IMR-90 (cell line): Measurements from ENCODE around the gene OR10AD1. TPM values are rescaled to one million over a fixed set of nuclear protein-coding genes. Genes with fewer than 3 reads are reported as not detected.

ENCODE experiments used
- ATAC-seq: fragments of 200-7000 bp; cut with Tn5 transposase; 2 replicates; pipeline ENCODE4 v1.9.1; 2020; ENCODE audit warnings: low read depth, mild to moderate bottlenecking, moderate library complexity
- BruUV-seq: library from RNA; stranded (reverse); fragments of 400-500 nt; replicated peaks from 2 replicates; lab custom pipeline; 2021; lab: Mats Ljungman, UMichigan
- CTCF ChIA-PET: fragments of 300-600 bp; formaldehyde crosslinking; extraction: SDS; loops from one replicate; lab custom pipeline; 2021; ENCODE audit warnings: antibody characterized with exemption; lab: Yijun Ruan, JAX
- POLR2A ChIA-PET: fragments of 300-600 bp; sonication (Branson Sonifier 250); formaldehyde crosslinking; loops from one replicate; lab custom pipeline; 2022; ENCODE audit warnings: antibody characterized with exemption; ENCODE audit not compliant: unreplicated experiment; lab: Charles Lee
- DNase-seq: peaks from one replicate; pipeline ENCODE4 v3.0.0; 2013
- H2AFZ ChIP-seq: replicated peaks from 2 replicates; pipeline ENCODE3; 2013; ENCODE audit warnings: low read length, mild to moderate bottlenecking; ENCODE audit not compliant: poor library complexity
- H2AK5ac ChIP-seq: 2 replicates; pipeline ENCODE4 v1.6.1; 2013; ENCODE audit warnings: low read depth, low read length, inconsistent platforms
- H2AK9ac ChIP-seq: replicated peaks from 2 replicates; pipeline ENCODE3; 2013; ENCODE audit warnings: mild to moderate bottlenecking, low read depth, low read length, moderate library complexity; ENCODE audit not compliant: poor library complexity
- H2BK120ac ChIP-seq: 2 replicates; pipeline ENCODE4 v1.6.1; 2013; ENCODE audit warnings: low read depth, low read length, inconsistent platforms
- H2BK15ac ChIP-seq: 3 replicates; pipeline ENCODE4 v1.6.1; 2013; ENCODE audit warnings: low read depth, low read length, inconsistent platforms
- H2BK20ac ChIP-seq: 2 replicates; pipeline ENCODE4 v1.6.1; 2013; ENCODE audit warnings: low read depth, mild to moderate bottlenecking, inconsistent platforms, low read length, moderate library complexity
- H2BK5ac ChIP-seq: 2 replicates; pipeline ENCODE4 v1.6.1; 2013; ENCODE audit warnings: mild to moderate bottlenecking, low read depth, low read length, inconsistent platforms; ENCODE audit not compliant: poor library complexity, severe bottlenecking
- H3K14ac ChIP-seq: replicated peaks from 2 replicates; pipeline ENCODE4 v1.6.1; 2013; ENCODE audit warnings: low read depth, low read length, inconsistent platforms
- H3K18ac ChIP-seq: 2 replicates; pipeline ENCODE4 v1.6.1; 2013; ENCODE audit warnings: low read depth, low read length, control low read depth
- H3K23ac ChIP-seq: 2 replicates; pipeline ENCODE4 v1.6.1; 2013; ENCODE audit warnings: low read depth, low read length, inconsistent platforms
- H3K27ac ChIP-seq: 2 replicates; pipeline ENCODE4 v1.5.1; 2013; ENCODE audit warnings: mild to moderate bottlenecking, control low read depth, low read length; ENCODE audit not compliant: insufficient read depth
- H3K27me3 ChIP-seq: 2 replicates; pipeline ENCODE4 v1.6.1; 2013; ENCODE audit warnings: low read length; ENCODE audit not compliant: control insufficient read depth, insufficient read depth
- H3K36me3 ChIP-seq: 2 replicates; pipeline ENCODE4 v1.6.1; 2013; ENCODE audit warnings: low read length, mixed read lengths; ENCODE audit not compliant: control insufficient read depth, insufficient read depth
- H3K4ac ChIP-seq: 2 replicates; pipeline ENCODE4 v1.6.1; 2013; ENCODE audit warnings: low read depth, low read length, inconsistent platforms
- H3K4me1 ChIP-seq: 2 replicates; pipeline ENCODE4 v1.6.1; 2013; ENCODE audit warnings: low read length, mixed read lengths; ENCODE audit not compliant: control insufficient read depth, insufficient read depth
- H3K4me2 ChIP-seq: 2 replicates; pipeline ENCODE4 v1.6.1; 2013; ENCODE audit warnings: low read depth, mild to moderate bottlenecking, control low read depth, low read length, moderate library complexity
- H3K4me3 ChIP-seq: 2 replicates; pipeline ENCODE4 v1.5.1; 2013; ENCODE audit warnings: low read depth, mild to moderate bottlenecking, control low read depth, low read length, moderate library complexity; ENCODE audit not compliant: insufficient read depth
- H3K56ac ChIP-seq: 2 replicates; pipeline ENCODE4 v1.6.1; 2013; ENCODE audit warnings: low read length, inconsistent platforms; ENCODE audit not compliant: insufficient read depth; ENCODE audit errors: extremely low read depth
- H3K79me1 ChIP-seq, 2 experiments: 2 replicates each; pipeline ENCODE4 v1.6.1; 2013; ENCODE audit warnings: low read length in 2 of 2, inconsistent platforms in 1 of 2, low read depth in 1 of 2
- H3K9ac ChIP-seq: 2 replicates; pipeline ENCODE4 v1.6.1; 2013; ENCODE audit warnings: low read depth, low read length, control low read depth
- H3K9me1 ChIP-seq: 2 replicates; pipeline ENCODE4 v1.6.1; 2013; ENCODE audit warnings: low read length, inconsistent platforms; ENCODE audit not compliant: insufficient read depth
- H3K9me3 ChIP-seq: 2 replicates; pipeline ENCODE4 v1.6.1; 2013; ENCODE audit warnings: low read length; ENCODE audit not compliant: control insufficient read depth, insufficient read depth
- H4K20me1 ChIP-seq: 2 replicates; pipeline ENCODE4 v1.6.1; 2013; ENCODE audit warnings: low read length, inconsistent platforms; ENCODE audit not compliant: insufficient read depth
- H4K5ac ChIP-seq: 2 replicates; pipeline ENCODE4 v1.6.1; 2013; ENCODE audit warnings: mild to moderate bottlenecking, low read depth, low read length, control low read depth
- H4K8ac ChIP-seq, 2 experiments: 2 replicates each; pipeline ENCODE4 v1.6.1; 2013; ENCODE audit warnings: low read depth in 2 of 2, low read length in 2 of 2, control low read depth in 1 of 2, inconsistent platforms in 1 of 2
- H4K91ac ChIP-seq: 2 replicates; pipeline ENCODE4 v1.6.1; 2013; ENCODE audit warnings: low read depth, low read length, inconsistent platforms; ENCODE audit not compliant: insufficient read depth
- CTCF ChIP-seq: conservative IDR thresholded peaks from 2 replicates; pipeline ENCODE4 v1.5.1; 2012; ENCODE audit warnings: mild to moderate bottlenecking, low read depth, low read length, improper control_type of control experiment
- FOS ChIP-seq: fragments of 150-350 bp; IDR thresholded peaks from 2 replicates; pipeline ENCODE4 v1.6.1; 2016; ENCODE audit warnings: low read depth, low read length
- POLR2A ChIP-seq: IDR thresholded peaks from 2 replicates; pipeline ENCODE4 v1.6.1; 2012; ENCODE audit warnings: mild to moderate bottlenecking, low read depth, low read length
- RAD21 ChIP-seq: IDR thresholded peaks from 2 replicates; pipeline ENCODE4 v1.6.1; 2012; ENCODE audit warnings: low read length, improper control_type of control experiment
- WGBS, 2 experiments: methylation state at CpG; one replicate each; pipeline versions ENCODE4 v1.1.5 to v1.1.7; 2013; ENCODE audit warnings: missing lambda C conversion rate in 2 of 2; ENCODE audit not compliant: insufficient read length in 1 of 2; ENCODE audit errors: extremely low coverage in 2 of 2; 5-methylcytosine and 5-hydroxymethylcytosine counted together
- dilution Hi-C: fragments of 300-500 bp; cut with HindIII; formaldehyde crosslinking; loops from one replicate; pipeline ENCODE4 v1.14.3; 2018; ENCODE audit warnings: low sequenced_read_pairs; ENCODE audit not compliant: unreplicated experiment
- in situ Hi-C: fragments of 300-500 bp; cut with MboI; formaldehyde crosslinking; loops from 3 replicates; pipeline ENCODE4 v1.14.3; 2019; ENCODE audit warnings: low sequenced_read_pairs, inconsistent platforms, mixed read lengths
- intact Hi-C: fragments of 100-400 bp; cut with micrococcal nuclease; formaldehyde crosslinking; loops from 2 replicates; pipeline ENCODE4 v1.10.0; 2022
- polyA plus RNA-seq, 3 experiments: library from polyadenylated mRNA; depleted of rRNA; stranded (reverse); fragments of >200 nt; gene quantifications; 2 replicates each; pipeline ENCODE4 v1.2.3, GENCODE V29; 2012; ENCODE audit warnings: low replicate concordance in 1 of 3
- total RNA-seq: library from RNA; depleted of rRNA; stranded (reverse); fragments of >200 nt; gene quantifications from 2 replicates; pipeline ENCODE4 v1.2.3, GENCODE V29; 2012

The OR10AD1 gene
- total and polyA plus RNA-seq, 2 of the 4 experiments (the other 2 are of a cell fraction) = not detected

- H3K27me3 ChIP-seq = no peaks in the 10 kb centered on the region
- no peak overlapping the region for H4K8ac ChIP-seq
- no peak overlapping the region for H2BK120ac ChIP-seq
- no peak overlapping the region for H3K4ac ChIP-seq
- H3K14ac ChIP-seq = no peak overlapping the region
- no peak overlapping the region for H2BK5ac ChIP-seq
- in situ Hi-C loops (no loop called here), intact Hi-C loops (no loop called here), dilution Hi-C loops (no loop called here)
- H3K18ac ChIP-seq = no peak overlapping the region
- no peak overlapping the region for H3K23ac ChIP-seq
- peaks cover 1% of the 10 kb centered on the region; the same call in 1 of the 2 replicates for H3K9me1 ChIP-seq
- no peak overlapping the region for H3K9ac ChIP-seq
- no peak overlapping the region; the same call in 1 of the 2 replicates for H2AK5ac ChIP-seq
- H2AK9ac ChIP-seq = no peak overlapping the region
- TF ChIP-seq POLR2A (no peak), FOS (no peak), CTCF (no peak), RAD21 (no peak)
- no peak overlapping the region for H3K27ac ChIP-seq
- WGBS, 2 experiments = no CpG with 5 or more reads among the region's 8 CpGs
- H3K36me3 ChIP-seq = no peaks in the 10 kb centered on the region
- no peaks in the 10 kb centered on the region for H4K20me1 ChIP-seq
- H3K4me2 ChIP-seq = no peak overlapping the region
- H2AFZ ChIP-seq = no peak overlapping the region
- ChIA-PET CTCF (no interaction called here), POLR2A (no interaction called here)
- peaks cover 0 to 8% of the 10 kb centered on the region in 2 experiments; a peak in 2 of 4 replicates for H3K79me1 ChIP-seq
- peaks cover 2% of the 10 kb centered on the region; the same call in 1 of the 2 replicates for H3K9me3 ChIP-seq
- H3K4me1 ChIP-seq = peaks cover 6% of the 10 kb centered on the region; the same call in 1 of the 2 replicates
- DNase-seq (no peak), ATAC-seq (no peak)
- BruUV-seq = no TSS peak
- no peak overlapping the region for H4K5ac ChIP-seq
- H2BK20ac ChIP-seq = no peak overlapping the region
- no peak overlapping the region for H3K56ac ChIP-seq
- H3K4me3 ChIP-seq = no peak overlapping the region
- H4K91ac ChIP-seq = no peak overlapping the region
- no peak overlapping the region for H2BK15ac ChIP-seq
These were observed 326 bp downstream of the OR10AD1 start for GRCh38 chr12:48202766-48203165.
